RWPE2 (cell line): ENCODE measurements around the gene MRPL11.

Experiments
- ATAC-seq: fragments of 200-7000 bp; cut with Tn5 transposase; 3 replicates; pipeline ENCODE4 v1.9.1; 2021; ENCODE audit warnings: low read depth
- DNase-seq: peaks from one replicate; pipeline ENCODE4 v3.0.0-alpha.2; 2020; ENCODE audit warnings: low spot score
- H3K27ac ChIP-seq: fragments of 450-650 bp; 2 replicates; pipeline ENCODE4 v1.5.1; 2017; ENCODE audit warnings: mild to moderate bottlenecking; ENCODE audit not compliant: poor library complexity, severe bottlenecking
- H3K27me3 ChIP-seq: fragments of 250-450 bp; sonication (Bioruptor Pico); 2 replicates; pipeline ENCODE4 v1.5.1; 2021; ENCODE audit warnings: mild to moderate bottlenecking, moderate library complexity; ENCODE audit not compliant: insufficient read depth, poor library complexity, severe bottlenecking
- H3K36me3 ChIP-seq: fragments of 250-450 bp; sonication (Bioruptor Pico); 2 replicates; pipeline ENCODE4 v1.5.1; 2020; ENCODE audit warnings: low read depth, mild to moderate bottlenecking, moderate library complexity
- H3K4me1 ChIP-seq: fragments of 250-450 bp; sonication (Bioruptor Pico); 2 replicates; pipeline ENCODE4 v1.5.1; 2021; ENCODE audit warnings: mild to moderate bottlenecking, moderate library complexity; ENCODE audit not compliant: insufficient read depth, poor library complexity, severe bottlenecking
- H3K4me3 ChIP-seq: fragments of 250-450 bp; sonication (Bioruptor Pico); 2 replicates; pipeline ENCODE4 v1.5.1; 2021; ENCODE audit warnings: mild to moderate bottlenecking, moderate library complexity; ENCODE audit not compliant: severe bottlenecking
- H3K9me3 ChIP-seq: fragments of 250-450 bp; sonication (Bioruptor Pico); 2 replicates; pipeline ENCODE4 v1.5.1; 2021; ENCODE audit warnings: mild to moderate bottlenecking, moderate library complexity; ENCODE audit not compliant: severe bottlenecking
- CTCF ChIP-seq: fragments of 450-650 bp; IDR thresholded peaks from one replicate; pipeline ENCODE4 v1.5.1; 2017; ENCODE audit warnings: mild to moderate bottlenecking, moderate library complexity; ENCODE audit not compliant: poor library complexity, severe bottlenecking

The MRPL11 gene

GRCh38 chr11:66471142-66471541 lies 32.5 kb upstream of the MRPL11 start:
- Histone ChIP-seq H3K27me3 (no peaks in the 10 kb centered on the region), H3K36me3 (peaks cover 20% of the 10 kb centered on the region), H3K27ac (no peak overlapping the region), H3K9me3 (no peaks in the 10 kb centered on the region), H3K4me1 (no peaks in the 10 kb centered on the region), H3K4me3 (no peak overlapping the region)
- TF ChIP-seq CTCF = no peak
- no peak for ATAC-seq
- no peak for DNase-seq

GRCh38 chr11:66470015-66470414 lies 31.4 kb upstream of the MRPL11 start:
- H3K4me3 ChIP-seq = no peak overlapping the region
- no peaks in the 10 kb centered on the region for H3K27me3 ChIP-seq
- H3K9me3 ChIP-seq = no peaks in the 10 kb centered on the region
- H3K36me3 ChIP-seq = peaks cover 20% of the 10 kb centered on the region
- no peaks in the 10 kb centered on the region for H3K4me1 ChIP-seq
- no peak overlapping the region for H3K27ac ChIP-seq
- DNase-seq (no peak), ATAC-seq (no peak)
- TF ChIP-seq CTCF = no peak

- no peak for ATAC-seq
- no peak overlapping the region for H3K4me3 ChIP-seq
- H3K4me1 ChIP-seq = no peaks in the 10 kb centered on the region
- H3K27ac ChIP-seq = no peak overlapping the region
- DNase-seq = no peak
- H3K36me3 ChIP-seq = peaks cover 20% of the 10 kb centered on the region
- no peaks in the 10 kb centered on the region for H3K27me3 ChIP-seq
- H3K9me3 ChIP-seq = no peaks in the 10 kb centered on the region
- no peak for TF ChIP-seq CTCF
These were observed 30.8 kb upstream of the MRPL11 start for GRCh38 chr11:66469441-66469840.

GRCh38 chr11:66468691-66469090 lies 30.0 kb upstream of the MRPL11 start:
- TF ChIP-seq CTCF = no peak
- Histone ChIP-seq H3K4me1 (no peaks in the 10 kb centered on the region), H3K27ac (no peak overlapping the region), H3K9me3 (no peaks in the 10 kb centered on the region), H3K36me3 (peaks cover 20% of the 10 kb centered on the region), H3K27me3 (no peaks in the 10 kb centered on the region), H3K4me3 (no peak overlapping the region)
- ATAC-seq (no peak), DNase-seq (no peak)

- TF ChIP-seq CTCF = no peak
These were observed 29.1 kb upstream of the MRPL11 start for GRCh38 chr11:66467756-66468155.

More at GRCh38 chr11:66467756-66468155, 29.1 kb upstream of the MRPL11 start:
- H3K36me3 ChIP-seq = peaks cover 11% of the 10 kb centered on the region
- ATAC-seq = no peak
- H3K27ac ChIP-seq = no peak overlapping the region
- no peak for DNase-seq
- H3K4me1 ChIP-seq = no peaks in the 10 kb centered on the region
- H3K9me3 ChIP-seq = no peaks in the 10 kb centered on the region
- H3K27me3 ChIP-seq = no peaks in the 10 kb centered on the region
- peak overlapping the region; percentile 85 for H3K4me3 ChIP-seq
